ENCODE data around the gene NKTR. TPM values are rescaled to one million over a fixed set of nuclear protein-coding genes. Genes with fewer than 3 reads are reported as not detected.
A peak's percentile ranks its signal among the peaks of the same experiment; 100 is the strongest.

Gene NKTR
- total RNA-seq, 1 experiment from 2014 or later: 79.8 TPM

DNA sequence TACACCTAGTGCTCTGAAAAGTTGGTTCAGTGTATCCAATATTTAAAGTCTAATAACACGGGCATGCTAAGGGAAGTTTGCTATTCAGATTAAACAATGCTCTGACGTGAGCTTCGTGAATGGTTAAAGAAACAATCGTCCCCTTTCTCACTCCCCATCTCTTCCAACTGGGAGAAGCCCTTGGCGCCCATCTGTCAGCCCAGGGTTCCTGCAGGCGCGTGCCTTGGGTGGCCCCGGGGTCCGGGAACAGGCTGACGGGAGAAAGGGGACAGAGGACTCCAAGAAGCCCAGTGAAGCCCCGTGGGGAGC lies 19.1 kb upstream of the NKTR start:
- H3K27ac Mint-ChIP-seq: peak overlapping the region; percentile 61 to 82 (median 72)
- no peak overlapping the region for H3K56ac ChIP-seq (ENCODE audit: insufficient read length, low read depth, low read length)
- no peak overlapping the region for H3K23ac ChIP-seq (ENCODE audit: insufficient read length, low read depth, low read length)
- H3K4ac ChIP-seq (ENCODE audit: low read depth, low read length): no peak overlapping the region
- peak overlapping the region; percentile 99 for H3K4me2 ChIP-seq (ENCODE audit: insufficient read depth, insufficient read length, low read length)
- no peaks in the 10 kb centered on the region for H3K79me1 ChIP-seq (ENCODE audit: insufficient read depth, low read depth, low read length, poor library complexity, severe bottlenecking)
- H3K9me3 ChIP-seq (ENCODE audit: control insufficient read depth, low read depth, low read length): no peaks in the 10 kb centered on the region
- H3K27ac ChIP-seq (ENCODE audit: insufficient read length, low read depth, low read length): no peak overlapping the region
- peaks cover 2% of the 10 kb centered on the region; the same call in 1 of the 2 replicates for H3K79me2 ChIP-seq (ENCODE audit: insufficient read depth, low read length)
- TF ChIP-seq, protein P1, sequence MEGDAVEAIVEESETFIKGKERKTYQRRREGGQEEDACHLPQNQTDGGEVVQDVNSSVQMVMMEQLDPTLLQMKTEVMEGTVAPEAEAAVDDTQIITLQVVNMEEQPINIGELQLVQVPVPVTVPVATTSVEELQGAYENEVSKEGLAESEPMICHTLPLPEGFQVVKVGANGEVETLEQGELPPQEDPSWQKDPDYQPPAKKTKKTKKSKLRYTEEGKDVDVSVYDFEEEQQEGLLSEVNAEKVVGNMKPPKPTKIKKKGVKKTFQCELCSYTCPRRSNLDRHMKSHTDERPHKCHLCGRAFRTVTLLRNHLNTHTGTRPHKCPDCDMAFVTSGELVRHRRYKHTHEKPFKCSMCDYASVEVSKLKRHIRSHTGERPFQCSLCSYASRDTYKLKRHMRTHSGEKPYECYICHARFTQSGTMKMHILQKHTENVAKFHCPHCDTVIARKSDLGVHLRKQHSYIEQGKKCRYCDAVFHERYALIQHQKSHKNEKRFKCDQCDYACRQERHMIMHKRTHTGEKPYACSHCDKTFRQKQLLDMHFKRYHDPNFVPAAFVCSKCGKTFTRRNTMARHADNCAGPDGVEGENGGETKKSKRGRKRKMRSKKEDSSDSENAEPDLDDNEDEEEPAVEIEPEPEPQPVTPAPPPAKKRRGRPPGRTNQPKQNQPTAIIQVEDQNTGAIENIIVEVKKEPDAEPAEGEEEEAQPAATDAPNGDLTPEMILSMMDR (conservative IDR thresholded peaks at IDR 0.05): no peak
- H3K27me3 Mint-ChIP-seq (ENCODE audit: low read depth): no peaks in the 10 kb centered on the region; the same call in 1 of the 2 replicates
- H3K4me3 Mint-ChIP-seq: peak overlapping the region; percentile 85 to 87
- H4K91ac ChIP-seq (ENCODE audit: insufficient read length, low read depth, low read length): no peak overlapping the region
- no peak overlapping the region for H2BK12ac ChIP-seq (ENCODE audit: insufficient read length, low read depth, low read length)
- no peak overlapping the region for H2AK5ac ChIP-seq (ENCODE audit: insufficient read length, low read length)
- H3K36me3 Mint-ChIP-seq (ENCODE audit: insufficient read depth in 1 of 3, low read depth in 3 of 3): peaks cover 21 to 31% (median 30%) of the 10 kb centered on the region in 3 experiments
- no peak overlapping the region for H2BK5ac ChIP-seq (ENCODE audit: insufficient read length, low read length)
- H3K4me1 Mint-ChIP-seq: peaks cover 35 to 40% of the 10 kb centered on the region in 2 experiments
- H3K9ac ChIP-seq (ENCODE audit: extremely low read depth, insufficient read length, low read length): peak overlapping the region; percentile 65
- H4K8ac ChIP-seq (replicated peaks; ENCODE audit: insufficient read length, low read depth, low read length): no peak overlapping the region
- H3K4me1 ChIP-seq (ENCODE audit: insufficient read depth, low read length): peaks cover 6% of the 10 kb centered on the region; the same call in 1 of the 2 replicates
- no peak for DNase-seq
- H2BK120ac ChIP-seq (ENCODE audit: low read depth, low read length, poor library complexity, severe bottlenecking): no peak overlapping the region
- H3T11ph ChIP-seq (ENCODE audit: low read length): no peak overlapping the region
- H3K27me3 ChIP-seq (ENCODE audit: insufficient read depth, low read length): no peaks in the 10 kb centered on the region
- H4K20me1 ChIP-seq (ENCODE audit: control insufficient read depth, insufficient read depth, insufficient read length): no peaks in the 10 kb centered on the region
- H2AFZ ChIP-seq (ENCODE audit: low read length): no peak overlapping the region
- peak overlapping the region; percentile 61 for H3K18ac ChIP-seq (ENCODE audit: insufficient read length, low read depth, low read length)
- H2BK20ac ChIP-seq (ENCODE audit: low read depth, low read length, poor library complexity, severe bottlenecking): no peak overlapping the region
- no CpG with 5 or more reads among the region's 11 CpGs for WGBS (ENCODE audit: extremely low coverage, insufficient read length, low lambda C conversion rate)
- peaks cover 14% of the 10 kb centered on the region for H3K23me2 ChIP-seq (ENCODE audit: insufficient read length, low read depth, low read length, poor library complexity, severe bottlenecking)
- H3K14ac ChIP-seq (ENCODE audit: insufficient read depth, low read length): peak overlapping the region; percentile 92
- peaks cover 0 to 2% of the 10 kb centered on the region in 2 experiments; a peak in 1 of 5 replicates for H3K9me3 Mint-ChIP-seq
- H2BK15ac ChIP-seq (ENCODE audit: low read depth, low read length): no peak overlapping the region; the same call in 1 of the 2 replicates
- H4K5ac ChIP-seq (ENCODE audit: insufficient read length, low read depth, low read length): no peak overlapping the region

All from H9 (cell line).